ENCODE measurements around the gene GBGT1. TPM values are rescaled to one million over a fixed set of nuclear protein-coding genes. Genes with fewer than 3 reads are reported as not detected.

The GBGT1 gene
- total and polyA plus RNA-seq, 9 of the 15 experiments (the other 6 are each of a cell fraction or from before 2014, with no cell fraction given) = 0.55 to 25.8 (median 13.7) TPM

DNA sequence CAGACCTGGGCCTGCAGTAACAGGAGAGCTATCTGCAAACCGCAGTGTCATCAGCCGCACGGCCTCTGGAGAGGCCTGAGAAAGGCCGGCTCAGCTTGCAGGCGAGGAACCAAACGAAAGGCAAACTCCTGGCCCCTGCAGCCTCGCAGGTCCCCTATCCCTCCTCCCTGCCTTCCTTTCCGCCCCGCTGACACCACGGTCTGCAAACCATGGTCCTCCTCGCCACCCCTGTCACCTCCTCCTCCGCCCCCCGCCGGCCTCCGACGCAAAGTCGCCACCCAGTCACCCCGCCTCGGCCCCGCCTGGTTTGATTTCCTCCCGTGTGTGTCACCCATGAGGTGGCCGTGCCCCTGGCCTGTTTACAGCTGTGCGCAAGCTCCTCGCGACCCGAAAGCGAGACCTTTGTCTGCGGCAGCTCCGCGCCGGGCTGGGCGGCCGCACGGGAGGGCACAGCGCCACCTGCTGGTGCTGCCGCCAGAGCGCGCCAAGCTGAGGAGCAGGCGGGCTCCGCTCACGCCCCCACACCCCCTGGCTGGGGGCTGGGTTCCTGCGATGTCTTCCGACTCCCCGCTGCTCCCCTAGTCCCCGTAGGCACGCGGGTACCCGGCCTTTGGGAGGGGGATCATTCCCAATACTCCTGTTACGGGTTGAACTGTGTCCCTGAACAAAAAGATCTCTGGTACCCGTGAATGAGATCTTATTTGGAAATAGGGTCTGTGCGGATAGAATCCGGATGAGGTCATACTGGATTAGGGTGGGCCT is 19.4 kb downstream of the GBGT1 start (continued):
- TF ChIP-seq ZBTB40 (IDR thresholded peaks at IDR 0.05) = peak; percentile 53
- TF ChIP-seq ZBTB40 (CRISPR knock-in tag; IDR thresholded peaks at IDR 0.05) = no peak
- peak; percentile 75 for TF ChIP-seq HMGN3 (IDR thresholded peaks at IDR 0.05; ENCODE audit: borderline replicate concordance, extremely low read depth, insufficient read length, low read depth, low read length)
- no peak for TF ChIP-seq GATA2 (CRISPR knock-in tag; IDR thresholded peaks at IDR 0.05)
- no peak for TF ChIP-seq HDAC8 (tag; IDR thresholded peaks at IDR 0.05)
- TF ChIP-seq, protein P1, sequence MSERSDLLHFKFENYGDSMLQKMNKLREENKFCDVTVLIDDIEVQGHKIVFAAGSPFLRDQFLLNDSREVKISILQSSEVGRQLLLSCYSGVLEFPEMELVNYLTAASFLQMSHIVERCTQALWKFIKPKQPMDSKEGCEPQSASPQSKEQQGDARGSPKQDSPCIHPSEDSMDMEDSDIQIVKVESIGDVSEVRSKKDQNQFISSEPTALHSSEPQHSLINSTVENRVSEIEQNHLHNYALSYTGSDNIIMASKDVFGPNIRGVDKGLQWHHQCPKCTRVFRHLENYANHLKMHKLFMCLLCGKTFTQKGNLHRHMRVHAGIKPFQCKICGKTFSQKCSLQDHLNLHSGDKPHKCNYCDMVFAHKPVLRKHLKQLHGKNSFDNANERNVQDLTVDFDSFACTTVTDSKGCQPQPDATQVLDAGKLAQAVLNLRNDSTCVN (CRISPR knock-in tag; IDR thresholded peaks at IDR 0.05) = peak; percentile 87
- TF ChIP-seq, protein P2, sequence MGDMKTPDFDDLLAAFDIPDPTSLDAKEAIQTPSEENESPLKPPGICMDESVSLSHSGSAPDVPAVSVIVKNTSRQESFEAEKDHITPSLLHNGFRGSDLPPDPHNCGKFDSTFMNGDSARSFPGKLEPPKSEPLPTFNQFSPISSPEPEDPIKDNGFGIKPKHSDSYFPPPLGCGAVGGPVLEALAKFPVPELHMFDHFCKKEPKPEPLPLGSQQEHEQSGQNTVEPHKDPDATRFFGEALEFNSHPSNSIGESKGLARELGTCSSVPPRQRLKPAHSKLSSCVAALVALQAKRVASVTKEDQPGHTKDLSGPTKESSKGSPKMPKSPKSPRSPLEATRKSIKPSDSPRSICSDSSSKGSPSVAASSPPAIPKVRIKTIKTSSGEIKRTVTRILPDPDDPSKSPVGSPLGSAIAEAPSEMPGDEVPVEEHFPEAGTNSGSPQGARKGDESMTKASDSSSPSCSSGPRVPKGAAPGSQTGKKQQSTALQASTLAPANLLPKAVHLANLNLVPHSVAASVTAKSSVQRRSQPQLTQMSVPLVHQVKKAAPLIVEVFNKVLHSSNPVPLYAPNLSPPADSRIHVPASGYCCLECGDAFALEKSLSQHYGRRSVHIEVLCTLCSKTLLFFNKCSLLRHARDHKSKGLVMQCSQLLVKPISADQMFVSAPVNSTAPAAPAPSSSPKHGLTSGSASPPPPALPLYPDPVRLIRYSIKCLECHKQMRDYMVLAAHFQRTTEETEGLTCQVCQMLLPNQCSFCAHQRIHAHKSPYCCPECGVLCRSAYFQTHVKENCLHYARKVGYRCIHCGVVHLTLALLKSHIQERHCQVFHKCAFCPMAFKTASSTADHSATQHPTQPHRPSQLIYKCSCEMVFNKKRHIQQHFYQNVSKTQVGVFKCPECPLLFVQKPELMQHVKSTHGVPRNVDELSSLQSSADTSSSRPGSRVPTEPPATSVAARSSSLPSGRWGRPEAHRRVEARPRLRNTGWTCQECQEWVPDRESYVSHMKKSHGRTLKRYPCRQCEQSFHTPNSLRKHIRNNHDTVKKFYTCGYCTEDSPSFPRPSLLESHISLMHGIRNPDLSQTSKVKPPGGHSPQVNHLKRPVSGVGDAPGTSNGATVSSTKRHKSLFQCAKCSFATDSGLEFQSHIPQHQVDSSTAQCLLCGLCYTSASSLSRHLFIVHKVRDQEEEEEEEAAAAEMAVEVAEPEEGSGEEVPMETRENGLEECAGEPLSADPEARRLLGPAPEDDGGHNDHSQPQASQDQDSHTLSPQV (IDR thresholded peaks at IDR 0.05) = peak; percentile 92
- TF ChIP-seq HOXB6 (CRISPR knock-in tag; IDR thresholded peaks at IDR 0.05; ENCODE audit: borderline replicate concordance) = no peak

All from K562 (cell line).